HepG2 (cell line): ENCODE measurements around the gene VWA7. TPM values are rescaled to one million over a fixed set of nuclear protein-coding genes. Genes with fewer than 3 reads are reported as not detected.

Source experiments
- ASH2L ChIP-seq: fragments of 300-600, 200-600 bp; sonication (generic); IDR thresholded peaks from 2 replicates; pipeline ENCODE4 v1.7.0; 2017; ENCODE audit warnings: low read depth, mild to moderate bottlenecking, moderate library complexity, mixed read lengths, low read length; ENCODE audit not compliant: insufficient read length
- DMAP1 ChIP-seq: IDR thresholded peaks from 2 replicates; pipeline ENCODE4 v1.6.1; 2016
- GLI4 ChIP-seq: sonication (generic); formaldehyde crosslinking; IDR thresholded peaks from 2 replicates; pipeline ENCODE4 v1.5.1; 2020; ENCODE audit warnings: missing genetic modification reagents, mild to moderate bottlenecking, moderate library complexity, borderline replicate concordance
- GTF2F1 ChIP-seq: fragments of 150-350 bp; IDR thresholded peaks from 2 replicates; pipeline ENCODE4 v1.6.1; 2014; ENCODE audit warnings: low read length
- JUN ChIP-seq: sonication (generic); formaldehyde crosslinking; IDR thresholded peaks from 2 replicates; pipeline ENCODE4 v1.4.0; 2020; ENCODE audit warnings: mild to moderate bottlenecking, missing genetic modification reagents
- MYNN ChIP-seq: sonication (generic); formaldehyde crosslinking; IDR thresholded peaks from 2 replicates; pipeline ENCODE4 v1.4.0; 2020; ENCODE audit warnings: mild to moderate bottlenecking, low read depth, missing genetic modification reagents
- NFE2L1 ChIP-seq: sonication (generic); formaldehyde crosslinking; IDR thresholded peaks from 2 replicates; pipeline ENCODE4 v1.4.0; 2020; ENCODE audit warnings: missing genetic modification reagents, mild to moderate bottlenecking, borderline replicate concordance
- POLR2AphosphoS2 ChIP-seq: IDR thresholded peaks from 2 replicates; pipeline ENCODE4 v1.6.1; 2011; ENCODE audit warnings: low read depth, low read length, improper control_type of control experiment
- TFDP2 ChIP-seq: sonication (generic); formaldehyde crosslinking; IDR thresholded peaks from 2 replicates; pipeline ENCODE4 v1.4.0; 2020; ENCODE audit warnings: missing genetic modification reagents
- TOE1 ChIP-seq: sonication (generic); formaldehyde crosslinking; IDR thresholded peaks from 2 replicates; pipeline ENCODE4 v1.4.0; 2020; ENCODE audit warnings: mild to moderate bottlenecking, missing genetic modification reagents
- TOPORS ChIP-seq: sonication (generic); formaldehyde crosslinking; IDR thresholded peaks from 2 replicates; pipeline ENCODE4 v1.8.0; 2023; ENCODE audit warnings: mild to moderate bottlenecking, missing genetic modification reagents
- ZFP36L2 ChIP-seq: sonication (generic); formaldehyde crosslinking; IDR thresholded peaks from 2 replicates; pipeline ENCODE4 v1.4.0; 2020; ENCODE audit warnings: missing genetic modification reagents
- ZMAT5 ChIP-seq: sonication (generic); formaldehyde crosslinking; IDR thresholded peaks from 2 replicates; pipeline ENCODE4 v1.5.0; 2020; ENCODE audit warnings: mild to moderate bottlenecking, low read depth, missing genetic modification reagents, borderline replicate concordance
- ZNF12 ChIP-seq: sonication (generic); formaldehyde crosslinking; IDR thresholded peaks from 2 replicates; pipeline ENCODE4 v1.5.0; 2020; ENCODE audit warnings: missing genetic modification reagents
- ZNF350 ChIP-seq: sonication (generic); formaldehyde crosslinking; IDR thresholded peaks from 2 replicates; pipeline ENCODE4 v1.4.0; 2020; ENCODE audit warnings: mild to moderate bottlenecking, low read depth, missing genetic modification reagents, borderline replicate concordance
- polyA plus RNA-seq, 8 experiments: library from polyadenylated mRNA; depleted of rRNA in 3 of 8; stranded (reverse) in 7 of 8; unstranded in 1 of 8; fragments of >200 nt; fragmentation: Illumina TruSeq in 4 of 8; extraction: Trizol in 4 of 8; gene quantifications; 2 replicates each; pipeline versions ENCODE4 v1.2.1 to v1.2.3, GENCODE V29; 2011 to 2016; ENCODE audit warnings: low read depth in 4 of 8, missing spikeins in 1 of 8, mixed read lengths in 1 of 8; ENCODE audit not compliant: insufficient read depth in 1 of 8
- total RNA-seq, 5 experiments: library from RNA; depleted of rRNA; stranded (reverse); fragments of >200 nt; fragmentation: Illumina TruSeq; extraction: Trizol; gene quantifications; 2 replicates each; pipeline ENCODE4 v1.2.3, GENCODE V29; 2016; ENCODE audit warnings: low read depth in 1 of 5
- TF ChIP-seq, protein P1 (sequence below): IDR thresholded peaks from 2 replicates; pipeline ENCODE4 v1.6.1; 2012; ENCODE audit warnings: low read length, improper control_type of control experiment
- TF ChIP-seq, protein P2 (sequence below): sonication (generic); formaldehyde crosslinking; IDR thresholded peaks from 2 replicates; pipeline ENCODE4 v1.5.0; 2020; ENCODE audit warnings: mild to moderate bottlenecking, missing genetic modification reagents, borderline replicate concordance
- TF ChIP-seq, protein P3 (sequence below): sonication (generic); formaldehyde crosslinking; IDR thresholded peaks from 2 replicates; pipeline ENCODE4 v1.5.0; 2020; ENCODE audit warnings: mild to moderate bottlenecking, missing genetic modification reagents, borderline replicate concordance

VWA7 gene
- total and polyA plus RNA-seq, 2 of the 13 experiments (the other 11 are each of a cell fraction or from before 2014, with no cell fraction given), result 0.86 to 3.3 TPM

- peak; percentile 70 for TF ChIP-seq ASH2L
- TF ChIP-seq JUN (CRISPR knock-in tag), result 0 out of 2 replicates have a peak, but pooled peaks have one; percentile 24
- no peak for TF ChIP-seq GTF2F1
- TF ChIP-seq GLI4, result no peak; the same call in 1 of the 2 replicates
- TF ChIP-seq TOPORS (CRISPR knock-in tag), result peak; percentile 16; the same call in 1 of the 2 replicates
- 0 out of 2 replicates have a peak, but pooled peaks have one; percentile 78 for TF ChIP-seq MYNN (CRISPR knock-in tag)
- TF ChIP-seq ZNF12 (CRISPR knock-in tag), result peak; percentile 7; the same call in 1 of the 2 replicates
- 0 out of 2 replicates have a peak, but pooled peaks have one; percentile 50 for TF ChIP-seq TOE1
- no peak; the same call in 1 of the 2 replicates for TF ChIP-seq DMAP1 (CRISPR knock-in tag)
- peak; percentile 54; the same call in 1 of the 2 replicates for TF ChIP-seq TFDP2 (CRISPR knock-in tag)
- TF ChIP-seq, protein P1, sequence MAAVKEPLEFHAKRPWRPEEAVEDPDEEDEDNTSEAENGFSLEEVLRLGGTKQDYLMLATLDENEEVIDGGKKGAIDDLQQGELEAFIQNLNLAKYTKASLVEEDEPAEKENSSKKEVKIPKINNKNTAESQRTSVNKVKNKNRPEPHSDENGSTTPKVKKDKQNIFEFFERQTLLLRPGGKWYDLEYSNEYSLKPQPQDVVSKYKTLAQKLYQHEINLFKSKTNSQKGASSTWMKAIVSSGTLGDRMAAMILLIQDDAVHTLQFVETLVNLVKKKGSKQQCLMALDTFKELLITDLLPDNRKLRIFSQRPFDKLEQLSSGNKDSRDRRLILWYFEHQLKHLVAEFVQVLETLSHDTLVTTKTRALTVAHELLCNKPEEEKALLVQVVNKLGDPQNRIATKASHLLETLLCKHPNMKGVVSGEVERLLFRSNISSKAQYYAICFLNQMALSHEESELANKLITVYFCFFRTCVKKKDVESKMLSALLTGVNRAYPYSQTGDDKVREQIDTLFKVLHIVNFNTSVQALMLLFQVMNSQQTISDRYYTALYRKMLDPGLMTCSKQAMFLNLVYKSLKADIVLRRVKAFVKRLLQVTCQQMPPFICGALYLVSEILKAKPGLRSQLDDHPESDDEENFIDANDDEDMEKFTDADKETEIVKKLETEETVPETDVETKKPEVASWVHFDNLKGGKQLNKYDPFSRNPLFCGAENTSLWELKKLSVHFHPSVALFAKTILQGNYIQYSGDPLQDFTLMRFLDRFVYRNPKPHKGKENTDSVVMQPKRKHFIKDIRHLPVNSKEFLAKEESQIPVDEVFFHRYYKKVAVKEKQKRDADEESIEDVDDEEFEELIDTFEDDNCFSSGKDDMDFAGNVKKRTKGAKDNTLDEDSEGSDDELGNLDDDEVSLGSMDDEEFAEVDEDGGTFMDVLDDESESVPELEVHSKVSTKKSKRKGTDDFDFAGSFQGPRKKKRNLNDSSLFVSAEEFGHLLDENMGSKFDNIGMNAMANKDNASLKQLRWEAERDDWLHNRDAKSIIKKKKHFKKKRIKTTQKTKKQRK, result no peak
- TF ChIP-seq, protein P2, sequence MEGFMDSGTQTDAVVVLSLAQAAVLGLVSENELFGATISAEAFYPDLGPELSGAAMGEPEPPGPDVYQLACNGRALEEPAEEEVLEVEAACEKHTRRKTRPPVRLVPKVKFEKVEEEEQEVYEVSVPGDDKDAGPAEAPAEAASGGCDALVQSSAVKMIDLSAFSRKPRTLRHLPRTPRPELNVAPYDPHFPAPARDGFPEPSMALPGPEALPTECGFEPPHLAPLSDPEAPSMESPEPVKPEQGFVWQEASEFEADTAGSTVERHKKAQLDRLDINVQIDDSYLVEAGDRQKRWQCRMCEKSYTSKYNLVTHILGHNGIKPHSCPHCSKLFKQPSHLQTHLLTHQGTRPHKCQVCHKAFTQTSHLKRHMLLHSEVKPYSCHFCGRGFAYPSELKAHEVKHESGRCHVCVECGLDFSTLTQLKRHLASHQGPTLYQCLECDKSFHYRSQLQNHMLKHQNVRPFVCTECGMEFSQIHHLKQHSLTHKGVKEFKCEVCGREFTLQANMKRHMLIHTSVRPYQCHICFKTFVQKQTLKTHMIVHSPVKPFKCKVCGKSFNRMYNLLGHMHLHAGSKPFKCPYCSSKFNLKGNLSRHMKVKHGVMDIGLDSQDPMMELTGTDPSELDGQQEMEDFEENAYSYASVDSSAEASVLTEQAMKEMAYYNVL (CRISPR knock-in tag), result peak; percentile 52; the same call in 1 of the 2 replicates
- TF ChIP-seq ZNF350 (CRISPR knock-in tag), result peak; percentile 61; the same call in 1 of the 2 replicates
- 0 out of 2 replicates have a peak, but pooled peaks have one; percentile 34 for TF ChIP-seq POLR2AphosphoS2
- no peak for TF ChIP-seq NFE2L1 (CRISPR knock-in tag)
- TF ChIP-seq ZFP36L2, result no peak; the same call in 1 of the 2 replicates
- TF ChIP-seq ZMAT5 (CRISPR knock-in tag), result no peak
- TF ChIP-seq, protein P3, sequence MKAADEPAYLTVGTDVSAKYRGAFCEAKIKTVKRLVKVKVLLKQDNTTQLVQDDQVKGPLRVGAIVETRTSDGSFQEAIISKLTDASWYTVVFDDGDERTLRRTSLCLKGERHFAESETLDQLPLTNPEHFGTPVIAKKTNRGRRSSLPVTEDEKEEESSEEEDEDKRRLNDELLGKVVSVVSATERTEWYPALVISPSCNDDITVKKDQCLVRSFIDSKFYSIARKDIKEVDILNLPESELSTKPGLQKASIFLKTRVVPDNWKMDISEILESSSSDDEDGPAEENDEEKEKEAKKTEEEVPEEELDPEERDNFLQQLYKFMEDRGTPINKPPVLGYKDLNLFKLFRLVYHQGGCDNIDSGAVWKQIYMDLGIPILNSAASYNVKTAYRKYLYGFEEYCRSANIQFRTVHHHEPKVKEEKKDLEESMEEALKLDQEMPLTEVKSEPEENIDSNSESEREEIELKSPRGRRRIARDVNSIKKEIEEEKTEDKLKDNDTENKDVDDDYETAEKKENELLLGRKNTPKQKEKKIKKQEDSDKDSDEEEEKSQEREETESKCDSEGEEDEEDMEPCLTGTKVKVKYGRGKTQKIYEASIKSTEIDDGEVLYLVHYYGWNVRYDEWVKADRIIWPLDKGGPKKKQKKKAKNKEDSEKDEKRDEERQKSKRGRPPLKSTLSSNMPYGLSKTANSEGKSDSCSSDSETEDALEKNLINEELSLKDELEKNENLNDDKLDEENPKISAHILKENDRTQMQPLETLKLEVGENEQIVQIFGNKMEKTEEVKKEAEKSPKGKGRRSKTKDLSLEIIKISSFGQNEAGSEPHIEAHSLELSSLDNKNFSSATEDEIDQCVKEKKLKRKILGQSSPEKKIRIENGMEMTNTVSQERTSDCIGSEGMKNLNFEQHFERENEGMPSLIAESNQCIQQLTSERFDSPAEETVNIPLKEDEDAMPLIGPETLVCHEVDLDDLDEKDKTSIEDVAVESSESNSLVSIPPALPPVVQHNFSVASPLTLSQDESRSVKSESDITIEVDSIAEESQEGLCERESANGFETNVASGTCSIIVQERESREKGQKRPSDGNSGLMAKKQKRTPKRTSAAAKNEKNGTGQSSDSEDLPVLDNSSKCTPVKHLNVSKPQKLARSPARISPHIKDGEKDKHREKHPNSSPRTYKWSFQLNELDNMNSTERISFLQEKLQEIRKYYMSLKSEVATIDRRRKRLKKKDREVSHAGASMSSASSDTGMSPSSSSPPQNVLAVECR (CRISPR knock-in tag), result peak; percentile 83; the same call in 1 of the 2 replicates
These were observed 47.6 kb downstream of the VWA7 start (continued) for GRCh38 chr6:31729515-31729978.
